ENCODE data around the gene CNDP2.

GRCh38 chr18:74459889-74460288 is 36.3 kb upstream of the CNDP2 start:
- TF ChIP-seq EZH2 (IDR thresholded peaks at IDR 0.05; ENCODE audit: low read depth) (no peak), CTCF (conservative IDR thresholded peaks at IDR 0.05) (no peak; the same call in 1 of the 2 replicates)
